DND-41 (cell line): ENCODE results near the gene FLRT2.

Experiments
- ATAC-seq: fragments of 200-7000 bp; cut with Tn5 transposase; 3 replicates; pipeline ENCODE4 v1.9.1; 2021; ENCODE audit warnings: low read depth; ENCODE audit not compliant: insufficient read depth
- DNase-seq: peaks from one replicate; pipeline ENCODE4 v3.0.0-alpha.2; 2020
- H2AFZ ChIP-seq: 2 replicates; pipeline ENCODE4 v1.6.0; 2012; ENCODE audit warnings: low read depth, low read length
- H3K27ac ChIP-seq: 2 replicates; pipeline ENCODE4 v1.5.1; 2012; ENCODE audit warnings: low read length, inconsistent platforms
- H3K27me3 ChIP-seq: fragments of 200-600 bp; sonication (generic); 2 replicates; pipeline ENCODE4 v1.6.0; 2012; ENCODE audit warnings: low read length, mild to moderate bottlenecking, inconsistent platforms; ENCODE audit not compliant: insufficient read depth, poor library complexity
- H3K36me3 ChIP-seq: 2 replicates; pipeline ENCODE4 v1.5.1; 2012; ENCODE audit warnings: low read length, inconsistent platforms; ENCODE audit not compliant: insufficient read depth
- H3K4me1 ChIP-seq: 2 replicates; pipeline ENCODE4 v1.5.1; 2012; ENCODE audit warnings: mild to moderate bottlenecking, low read length; ENCODE audit not compliant: insufficient read depth
- H3K4me2 ChIP-seq: 2 replicates; pipeline ENCODE4 v1.6.0; 2012; ENCODE audit warnings: mild to moderate bottlenecking, moderate library complexity, low read length, inconsistent platforms; ENCODE audit not compliant: insufficient read depth
- H3K4me3 ChIP-seq, 2 experiments: fragments of 200-600 bp in 1 of 2; shearing (Covaris generic) in 1 of 2; 2 replicates each; pipeline ENCODE4 v1.5.1; 2012 to 2016; ENCODE audit warnings: inconsistent platforms in 2 of 2, low read length in 2 of 2, mild to moderate bottlenecking in 2 of 2, low read depth in 1 of 2, moderate library complexity in 1 of 2
- H3K79me2 ChIP-seq: 2 replicates; pipeline ENCODE4 v1.6.0; 2012; ENCODE audit warnings: low read length, inconsistent platforms; ENCODE audit not compliant: insufficient read depth
- H3K9ac ChIP-seq: 2 replicates; pipeline ENCODE4 v1.6.0; 2012; ENCODE audit warnings: low read depth, mild to moderate bottlenecking, inconsistent platforms, low read length, moderate library complexity
- H3K9me3 ChIP-seq: 2 replicates; pipeline ENCODE4 v1.5.1; 2012; ENCODE audit warnings: low read length, moderate library complexity, mild to moderate bottlenecking, inconsistent platforms; ENCODE audit not compliant: insufficient read depth, severe bottlenecking
- H4K20me1 ChIP-seq: 2 replicates; pipeline ENCODE4 v1.6.0; 2012; ENCODE audit warnings: low read length; ENCODE audit not compliant: insufficient read depth
- CTCF ChIP-seq: IDR thresholded peaks from 2 replicates; pipeline ENCODE4 v1.5.1; 2012; ENCODE audit warnings: borderline replicate concordance, low read length, moderate library complexity, mild to moderate bottlenecking; ENCODE audit not compliant: poor library complexity, severe bottlenecking; ENCODE audit errors: extremely low read depth
- EZH2 ChIP-seq: IDR thresholded peaks from 3 replicates; pipeline ENCODE4 v1.6.1; 2012; ENCODE audit warnings: borderline replicate concordance, low read depth, mild to moderate bottlenecking, moderate library complexity, low read length, inconsistent platforms; ENCODE audit not compliant: severe bottlenecking

FLRT2 gene

DNA sequence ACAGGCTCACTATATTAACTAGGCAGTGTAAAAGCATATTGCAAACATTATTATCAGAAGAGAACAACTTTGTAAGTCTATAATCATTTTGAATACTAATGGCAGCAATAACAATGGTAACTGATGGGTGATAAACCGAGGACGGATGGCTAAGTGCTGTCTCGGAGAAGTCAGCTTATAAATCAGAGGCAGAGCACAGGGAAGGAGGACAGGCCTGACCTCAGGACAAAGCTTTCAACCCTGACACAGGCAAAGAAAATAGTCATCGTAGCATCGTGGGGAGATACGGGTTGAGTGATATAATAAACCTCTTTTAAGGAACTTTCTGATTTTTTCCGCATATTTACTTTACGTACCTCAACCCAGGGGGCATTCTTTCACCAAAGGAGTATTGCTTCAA is 48.4 kb downstream of the FLRT2 start:
- Histone ChIP-seq H3K27ac (no peak overlapping the region), H3K27me3 (no peaks in the 10 kb centered on the region), H3K36me3 (no peaks in the 10 kb centered on the region), H3K9me3 (no peaks in the 10 kb centered on the region), H3K4me2 (no peak overlapping the region), H3K4me1 (no peaks in the 10 kb centered on the region), H3K9ac (no peak overlapping the region), H2AFZ (no peak overlapping the region), H3K4me3 (no peak overlapping the region), H3K79me2 (no peaks in the 10 kb centered on the region), H4K20me1 (no peaks in the 10 kb centered on the region)
- ATAC-seq (no peak), DNase-seq (no peak)
- no peak for TF ChIP-seq CTCF
- TF ChIP-seq EZH2, result no peak

DNA sequence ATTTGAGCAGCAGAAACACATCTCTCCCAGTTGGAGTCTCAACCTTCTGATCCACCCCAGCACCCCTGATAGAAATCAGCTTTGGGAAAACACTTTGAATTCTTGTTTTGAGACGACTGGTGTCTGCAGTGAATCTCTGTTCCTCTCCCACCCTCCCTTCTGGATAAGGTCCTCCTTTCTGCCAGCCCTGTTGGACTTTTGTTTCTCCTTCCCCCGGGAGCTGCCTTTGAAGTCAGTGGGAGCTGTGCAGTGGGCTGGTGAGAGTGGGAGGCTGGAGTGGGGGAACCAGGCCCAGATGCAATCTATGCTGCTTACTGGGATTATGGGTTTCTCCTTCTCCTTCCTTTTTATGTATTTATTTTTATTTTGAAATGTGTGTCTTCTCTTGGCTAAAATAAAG is 49.0 kb downstream of the FLRT2 start:
- no peak overlapping the region; the same call in 1 of the 2 replicates for H2AFZ ChIP-seq
- no peak for DNase-seq
- H3K36me3 ChIP-seq, result no peaks in the 10 kb centered on the region
- H3K9me3 ChIP-seq, result no peaks in the 10 kb centered on the region
- no peaks in the 10 kb centered on the region for H3K27me3 ChIP-seq
- no peaks in the 10 kb centered on the region for H3K4me1 ChIP-seq
- no peak for TF ChIP-seq EZH2
- TF ChIP-seq CTCF, result no peak
- no peak overlapping the region for H3K4me2 ChIP-seq
- H3K27ac ChIP-seq, result no peak overlapping the region
- no peak overlapping the region for H3K4me3 ChIP-seq
- H3K9ac ChIP-seq, result no peak overlapping the region
- H3K79me2 ChIP-seq, result no peaks in the 10 kb centered on the region
- H4K20me1 ChIP-seq, result no peaks in the 10 kb centered on the region
- ATAC-seq, result no peak

DNA sequence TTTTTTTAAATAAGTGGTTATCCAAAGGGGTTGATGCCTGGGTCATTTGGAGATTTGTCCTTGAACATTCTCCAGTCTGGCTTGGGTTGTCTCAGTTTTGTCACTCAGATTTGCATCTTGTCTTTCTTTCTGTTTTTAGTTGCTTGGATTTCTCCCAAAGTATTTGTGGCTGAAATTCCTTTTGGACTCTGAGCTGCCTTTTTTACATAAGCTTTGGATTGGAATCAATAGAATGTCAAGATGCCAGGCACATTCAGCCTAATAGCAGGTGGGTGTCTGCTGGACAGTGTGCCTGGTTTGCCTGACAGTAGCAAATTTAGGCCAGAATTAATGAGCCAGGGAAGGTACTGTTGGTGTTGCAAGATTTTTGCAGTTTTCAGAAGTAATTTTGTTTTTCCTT is 50.0 kb downstream of the FLRT2 start:
- no peaks in the 10 kb centered on the region for H3K4me1 ChIP-seq
- no peak overlapping the region for H2AFZ ChIP-seq
- H3K27ac ChIP-seq, result no peak overlapping the region
- no peaks in the 10 kb centered on the region for H3K79me2 ChIP-seq
- H3K9me3 ChIP-seq, result no peaks in the 10 kb centered on the region
- H3K9ac ChIP-seq, result no peak overlapping the region
- H3K4me3 ChIP-seq, result no peak overlapping the region
- TF ChIP-seq CTCF (no peak), EZH2 (no peak)
- H3K36me3 ChIP-seq, result no peaks in the 10 kb centered on the region
- ATAC-seq (no peak), DNase-seq (no peak)
- H4K20me1 ChIP-seq, result no peaks in the 10 kb centered on the region
- H3K4me2 ChIP-seq, result no peak overlapping the region
- no peaks in the 10 kb centered on the region for H3K27me3 ChIP-seq
